Activated CD8-positive, alpha-beta memory T cell treated with anti-CD3 and anti-CD28 coated beads, Interleukin-2, amount 50 U/mL, for 4 hours (primary cell): Measurements from ENCODE around the gene ARMS2.

ENCODE experiments used
- DNase-seq: peaks from one replicate; pipeline ENCODE4 v3.0.0-alpha.2; 2020

The ARMS2 gene

DNA sequence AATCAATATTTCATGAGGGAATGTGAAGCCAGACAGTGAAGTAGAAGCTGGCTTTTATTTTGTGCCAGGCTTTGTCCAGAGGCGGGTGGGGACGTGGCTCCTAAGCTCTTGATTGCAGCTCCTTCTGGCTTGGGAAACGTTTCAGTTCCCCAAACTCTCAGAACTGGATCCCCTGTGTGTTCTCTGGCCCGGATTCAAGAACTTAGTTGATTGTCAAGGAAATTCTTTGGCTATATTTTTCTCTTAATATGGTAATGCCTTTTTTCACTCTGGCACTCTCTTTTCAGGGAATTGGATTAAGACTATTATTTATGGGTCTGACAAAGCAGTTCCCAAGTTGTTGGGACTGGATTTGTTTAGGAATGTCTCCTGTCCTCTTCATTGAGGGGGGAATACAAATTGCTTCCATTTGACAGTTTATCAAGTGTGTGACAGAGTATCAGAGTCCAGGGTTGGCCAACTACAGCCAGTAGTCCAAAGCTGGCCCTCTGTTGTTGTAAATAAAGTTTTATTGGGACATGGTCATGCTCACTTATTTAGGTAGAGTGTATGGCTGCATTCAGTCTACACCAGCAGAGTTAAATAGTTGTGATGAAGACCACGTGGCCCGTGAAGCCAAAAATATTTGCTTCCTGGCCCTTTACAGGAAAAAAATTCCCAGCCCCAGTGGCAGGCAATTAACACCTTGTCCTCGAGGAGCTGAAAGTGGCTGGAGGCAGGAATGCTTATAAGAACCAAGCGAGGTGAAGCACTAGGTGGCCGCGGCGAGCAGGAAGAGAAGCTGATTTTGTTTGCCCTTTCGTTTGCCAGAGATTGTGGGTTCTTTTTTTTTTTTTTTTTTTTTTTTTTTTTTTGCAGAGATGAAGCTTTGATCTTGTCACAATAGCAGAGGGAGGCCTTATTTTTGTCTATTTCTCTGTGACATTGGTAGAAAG lies 41.2 kb downstream of the ARMS2 start:
- no peak for DNase-seq

DNA sequence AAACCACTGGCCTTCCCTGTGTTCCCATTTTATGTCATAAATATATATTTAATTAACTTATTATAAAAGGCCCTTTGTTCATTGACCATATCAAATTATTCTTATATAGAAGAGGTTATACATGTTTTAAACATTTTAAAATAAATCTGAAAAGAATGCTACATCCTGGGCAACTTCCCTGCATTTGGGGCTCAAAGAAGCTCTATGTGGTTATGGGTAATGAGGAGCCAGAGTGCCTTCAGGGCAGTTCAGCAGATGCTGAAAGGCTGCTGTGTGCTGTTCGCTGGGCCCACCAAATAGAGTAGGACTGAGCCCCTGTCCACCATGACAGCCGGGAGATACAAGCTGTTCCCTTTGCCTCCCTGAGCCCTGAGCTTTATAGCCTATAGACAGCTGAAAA lies 42.8 kb downstream of the ARMS2 start:
- DNase-seq: no peak

DNA sequence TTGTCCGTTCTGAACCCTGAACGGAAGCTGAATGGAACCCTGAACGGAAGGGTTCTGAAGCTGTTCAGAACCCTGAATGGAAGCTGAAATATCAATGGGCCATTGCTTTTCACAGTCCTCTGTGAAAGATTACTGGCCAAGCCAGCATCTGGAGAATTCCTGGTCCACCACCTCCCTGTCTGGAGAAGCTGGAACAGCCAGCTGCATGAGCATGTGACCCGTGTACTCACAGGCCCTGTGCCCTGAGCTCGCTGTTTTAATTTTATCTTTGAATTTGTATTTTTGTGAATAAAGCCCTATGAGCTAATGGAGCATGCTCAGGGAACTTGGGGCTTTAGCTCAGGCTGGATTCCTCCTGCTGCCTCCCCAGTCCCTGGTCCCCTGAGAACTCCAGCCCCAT lies 44.1 kb downstream of the ARMS2 start:
- no peak for DNase-seq

DNA sequence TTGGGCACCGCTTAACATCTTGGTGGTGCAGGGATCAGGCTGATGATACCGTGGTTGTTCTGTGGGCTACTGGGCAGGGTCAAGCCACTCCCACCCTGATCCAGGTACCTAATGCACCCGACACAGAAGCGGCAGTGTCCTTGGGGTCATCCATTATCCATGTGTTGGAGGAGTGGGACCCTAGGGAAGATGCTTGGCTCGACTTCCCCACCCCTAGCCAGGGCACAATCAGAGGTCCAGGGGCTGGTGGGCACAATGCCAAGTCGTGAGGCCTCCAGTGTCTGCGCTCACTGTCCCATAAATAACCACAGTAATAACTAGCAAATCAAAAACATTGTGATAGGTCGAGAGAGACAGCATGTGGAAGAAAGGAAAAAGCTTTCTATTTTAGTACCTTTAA lies 44.6 kb downstream of the ARMS2 start:
- DNase-seq: no peak

DNA sequence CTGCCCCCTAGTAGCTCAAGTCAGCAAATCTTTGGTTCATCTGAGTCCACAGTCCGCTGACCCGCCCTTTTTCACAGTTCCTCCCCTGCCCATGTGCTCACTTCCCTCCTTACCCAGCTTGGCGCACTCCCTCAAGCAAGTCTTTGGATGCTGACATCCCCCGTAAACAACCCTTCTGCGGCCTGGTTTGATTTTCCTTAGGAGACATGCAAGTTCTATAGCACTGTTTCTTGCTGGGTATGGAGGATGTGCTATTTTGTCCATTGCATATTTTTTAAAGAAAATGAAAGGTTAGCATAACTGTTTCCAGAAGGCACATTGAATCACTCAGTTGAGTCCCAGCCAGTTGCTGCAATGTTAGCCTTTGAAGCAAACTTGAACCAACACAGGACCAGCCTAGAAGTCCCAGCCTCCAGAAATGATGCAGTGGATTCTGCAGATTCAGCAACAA lies 45.1 kb downstream of the ARMS2 start:
- DNase-seq: no peak

DNA sequence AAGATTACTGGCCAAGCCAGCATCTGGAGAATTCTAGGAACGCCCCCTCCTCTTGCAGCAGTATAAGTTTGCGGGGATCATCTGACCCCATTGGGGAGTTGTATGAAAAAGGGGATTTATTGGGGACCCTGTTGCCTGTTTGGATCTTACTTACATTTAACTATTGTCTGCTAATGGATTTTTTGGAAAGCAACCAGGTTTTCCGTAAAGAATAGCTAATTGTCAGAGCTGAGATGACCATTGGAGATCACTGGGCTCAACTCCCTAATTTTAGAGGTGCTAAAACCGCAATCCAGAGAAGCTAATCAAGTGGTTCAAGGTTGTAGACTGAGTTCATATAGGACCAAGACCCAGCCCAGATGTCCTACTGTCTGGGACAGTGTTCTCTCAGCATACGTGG lies 45.7 kb downstream of the ARMS2 start:
- no peak for DNase-seq

DNA sequence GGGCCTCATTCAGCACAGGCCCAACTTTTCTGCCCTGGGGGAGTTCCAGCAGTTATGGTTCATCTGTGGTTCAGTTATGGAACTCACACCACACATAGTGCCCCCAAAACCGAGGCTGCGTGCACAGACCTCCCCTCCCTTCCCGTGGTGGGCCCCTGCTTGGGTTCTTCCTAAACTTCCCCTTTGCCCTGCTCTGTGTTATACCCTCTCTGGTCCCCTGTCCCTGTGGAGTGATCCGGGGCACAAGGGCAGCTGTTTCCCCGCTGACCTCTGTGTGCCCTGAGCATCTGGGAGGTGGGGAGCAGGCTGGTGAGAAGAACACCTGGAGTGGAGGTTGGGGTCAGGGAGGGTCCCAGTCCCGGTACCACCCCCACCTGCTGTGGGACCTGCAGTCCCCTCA lies 46.3 kb downstream of the ARMS2 start:
- no peak for DNase-seq

DNA sequence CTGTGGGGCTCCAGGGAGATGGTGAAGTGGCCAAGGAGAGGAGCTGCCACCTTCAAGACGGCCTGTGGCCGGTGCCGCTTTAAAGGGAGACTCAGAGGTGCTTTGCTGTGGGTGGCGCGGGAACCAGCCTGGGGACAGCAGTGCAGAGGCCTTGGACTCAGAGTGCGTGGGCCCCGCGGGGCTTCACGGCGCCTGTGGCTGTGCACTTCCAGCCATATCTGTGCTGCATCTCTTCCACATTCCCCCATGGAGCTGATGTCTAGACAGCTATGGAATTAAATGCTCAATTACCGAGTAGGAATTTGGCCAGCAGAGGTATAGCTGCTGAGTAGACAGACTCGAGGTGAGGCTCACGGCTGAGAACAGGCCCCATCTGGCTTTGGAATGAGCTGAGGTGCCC lies 48.6 kb downstream of the ARMS2 start:
- DNase-seq: no peak

DNA sequence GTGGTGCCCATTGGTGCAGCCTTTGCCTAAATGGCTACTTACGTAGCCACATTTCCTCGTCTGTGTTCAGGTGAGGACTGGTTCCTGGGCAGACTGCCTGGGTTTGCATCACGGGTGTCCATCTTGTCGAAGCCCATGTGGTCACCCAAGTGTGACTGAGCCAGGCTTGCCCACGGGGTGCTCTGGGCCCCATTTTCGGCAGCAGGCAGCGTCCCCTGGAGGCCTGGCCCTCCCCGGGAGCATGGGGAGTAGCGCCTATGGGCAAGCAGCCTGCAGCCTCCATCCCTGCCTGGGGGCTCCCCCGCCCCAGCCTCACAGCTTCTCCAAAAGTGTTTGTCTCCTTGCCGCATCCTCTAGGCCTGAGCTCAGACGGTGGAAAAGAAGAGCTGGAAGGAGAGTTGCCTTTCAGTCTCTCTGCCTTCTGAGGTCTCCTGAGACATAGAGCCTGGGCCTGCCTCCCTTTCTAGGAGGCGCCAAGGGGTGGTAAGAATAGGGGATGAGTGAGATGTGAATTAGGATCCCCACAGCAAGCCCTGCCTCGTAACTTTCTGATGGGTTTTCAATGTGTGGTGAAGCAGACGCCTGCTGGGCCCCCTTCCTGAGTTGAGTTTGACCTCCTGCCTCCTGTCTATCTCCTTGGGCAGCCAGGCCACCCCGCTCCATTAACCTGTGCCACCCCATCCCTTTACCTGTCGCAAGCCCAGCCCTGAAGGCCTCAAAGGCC lies 49.6 kb downstream of the ARMS2 start:
- DNase-seq: no peak

DNA sequence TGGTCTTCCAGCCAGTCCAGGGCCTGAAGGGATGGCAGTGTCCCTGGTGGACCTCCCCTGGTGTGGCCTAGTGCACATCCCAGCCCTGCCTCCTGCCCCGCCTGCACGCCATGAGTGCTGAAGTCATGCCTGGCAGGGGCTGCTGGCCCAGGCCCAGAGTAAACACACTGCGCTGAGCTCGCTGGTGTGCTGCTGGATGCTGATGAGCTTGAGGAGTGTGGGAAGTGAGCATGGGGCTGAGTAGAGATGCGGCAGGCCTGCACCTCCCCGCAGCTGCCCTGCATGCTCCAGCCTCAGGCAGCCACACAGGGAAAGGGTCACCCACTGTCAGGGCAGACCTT lies 50.1 kb downstream of the ARMS2 start:
- no peak for DNase-seq

DNA sequence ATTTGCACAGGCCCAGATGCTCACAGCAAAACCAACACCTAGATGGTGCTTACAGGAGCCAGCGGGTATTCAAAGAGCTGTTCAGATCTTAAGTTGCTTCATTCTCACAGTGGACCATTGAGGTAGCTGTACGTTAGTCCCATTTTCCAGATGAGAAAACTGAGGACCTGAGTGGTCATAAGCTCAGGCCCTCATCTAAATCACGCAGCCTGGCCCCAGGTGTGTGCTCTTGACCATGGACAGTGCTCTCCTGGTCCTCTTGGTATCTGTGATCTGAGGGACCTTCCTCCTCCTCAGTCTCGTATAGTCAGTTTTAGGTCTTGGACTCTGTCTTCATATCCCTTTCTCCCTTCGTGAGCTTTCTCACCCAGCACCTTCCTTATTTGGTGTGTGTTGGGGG lies 50.6 kb downstream of the ARMS2 start:
- no peak for DNase-seq

DNA sequence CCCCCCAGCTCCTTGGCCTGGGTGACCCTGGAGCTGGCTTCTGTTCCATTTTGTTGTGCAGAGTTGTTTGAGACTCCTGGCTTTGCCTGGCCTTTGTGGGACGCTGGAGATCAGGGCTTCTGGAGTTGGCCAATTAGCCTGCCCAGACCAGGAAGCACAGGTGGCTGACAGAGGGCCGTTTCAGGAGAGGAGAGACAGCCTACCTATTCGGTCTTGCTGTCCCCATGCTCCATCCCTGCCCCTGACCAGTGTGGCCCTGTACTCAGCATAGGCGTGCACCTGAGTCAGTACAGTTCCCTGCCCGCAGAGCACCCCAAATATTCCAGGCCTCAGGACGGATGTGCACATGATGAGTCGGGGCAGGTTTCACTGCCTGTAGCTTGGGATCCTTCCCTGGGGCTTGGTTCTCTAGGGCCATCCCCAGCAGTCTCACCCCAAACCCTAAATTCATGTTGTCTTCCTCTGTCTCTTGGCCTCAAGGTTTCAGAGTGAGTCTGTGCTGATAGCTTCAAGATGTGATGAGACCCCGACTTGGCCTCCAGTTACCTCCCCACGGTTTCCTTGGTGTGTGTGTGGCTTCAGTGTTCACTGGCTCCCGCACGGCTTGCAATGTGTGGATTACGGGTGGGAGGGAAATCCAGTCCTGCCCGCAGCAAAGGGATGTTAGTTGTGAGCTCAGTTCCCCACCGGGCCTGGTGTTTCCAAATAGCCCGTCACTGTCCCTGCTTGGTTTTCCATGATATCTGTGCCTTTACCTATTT lies 51.6 kb downstream of the ARMS2 start:
- no peak for DNase-seq
